Measurements from ENCODE around the gene ARHGAP25.

The ARHGAP25 gene

DNA sequence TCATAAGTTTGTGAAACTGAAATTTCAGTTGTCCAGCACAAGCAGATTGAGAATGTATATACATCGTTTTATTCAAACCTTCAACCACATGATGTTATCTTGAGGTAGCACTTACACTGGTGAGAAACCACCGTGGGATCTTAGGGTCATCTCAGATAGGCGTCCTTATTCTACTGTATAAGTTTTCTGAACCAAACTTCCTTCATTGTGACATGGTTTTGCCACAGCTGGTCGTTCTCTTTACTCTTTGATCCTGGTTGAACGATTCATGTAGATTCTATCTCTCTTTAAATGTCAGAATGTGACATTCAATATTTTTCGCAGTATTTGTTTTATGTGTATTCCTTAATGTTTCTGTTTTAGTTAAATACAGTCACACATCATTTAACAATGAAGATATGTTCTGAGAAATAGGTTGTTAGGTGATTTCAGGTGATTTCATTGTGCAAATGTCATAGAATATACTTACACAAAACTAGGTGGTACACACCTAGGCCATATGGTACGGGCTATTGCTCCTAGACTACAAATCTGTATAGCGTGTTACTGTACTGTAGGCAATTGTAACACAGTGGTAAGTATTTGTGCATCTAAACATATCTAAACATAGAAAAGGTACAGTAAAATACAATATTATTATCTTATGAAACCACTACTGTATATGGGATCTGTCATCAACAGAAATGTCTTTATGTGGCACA lies 17.9 kb upstream of the ARHGAP25 start:
- H3K9me3 ChIP-seq (ENCODE audit: control insufficient read depth, insufficient read depth, low read length): no peaks in the 10 kb centered on the region
- H3K27me3 ChIP-seq (ENCODE audit: control insufficient read depth, low read length): no peaks in the 10 kb centered on the region
- H3K36me3 ChIP-seq (ENCODE audit: control insufficient read depth, low read length): no peaks in the 10 kb centered on the region
- H3K4me3 ChIP-seq (ENCODE audit: low read length): no peak overlapping the region
- H3K27ac ChIP-seq (ENCODE audit: low read depth, low read length): no peak overlapping the region
- TF ChIP-seq, protein P1, sequence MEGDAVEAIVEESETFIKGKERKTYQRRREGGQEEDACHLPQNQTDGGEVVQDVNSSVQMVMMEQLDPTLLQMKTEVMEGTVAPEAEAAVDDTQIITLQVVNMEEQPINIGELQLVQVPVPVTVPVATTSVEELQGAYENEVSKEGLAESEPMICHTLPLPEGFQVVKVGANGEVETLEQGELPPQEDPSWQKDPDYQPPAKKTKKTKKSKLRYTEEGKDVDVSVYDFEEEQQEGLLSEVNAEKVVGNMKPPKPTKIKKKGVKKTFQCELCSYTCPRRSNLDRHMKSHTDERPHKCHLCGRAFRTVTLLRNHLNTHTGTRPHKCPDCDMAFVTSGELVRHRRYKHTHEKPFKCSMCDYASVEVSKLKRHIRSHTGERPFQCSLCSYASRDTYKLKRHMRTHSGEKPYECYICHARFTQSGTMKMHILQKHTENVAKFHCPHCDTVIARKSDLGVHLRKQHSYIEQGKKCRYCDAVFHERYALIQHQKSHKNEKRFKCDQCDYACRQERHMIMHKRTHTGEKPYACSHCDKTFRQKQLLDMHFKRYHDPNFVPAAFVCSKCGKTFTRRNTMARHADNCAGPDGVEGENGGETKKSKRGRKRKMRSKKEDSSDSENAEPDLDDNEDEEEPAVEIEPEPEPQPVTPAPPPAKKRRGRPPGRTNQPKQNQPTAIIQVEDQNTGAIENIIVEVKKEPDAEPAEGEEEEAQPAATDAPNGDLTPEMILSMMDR (IDR thresholded peaks at IDR 0.05; ENCODE audit: low read depth, low read length, poor library complexity, severe bottlenecking): no peak
- TF ChIP-seq EZH2phosphoT487 (IDR thresholded peaks at IDR 0.05; ENCODE audit: borderline replicate concordance, low read length): no peak
- no peaks in the 10 kb centered on the region for H3K9me2 ChIP-seq (replicated peaks; ENCODE audit: control insufficient read depth, low read length)
- no peaks in the 10 kb centered on the region for H4K20me1 ChIP-seq (ENCODE audit: control insufficient read depth, insufficient read depth, low read depth, low read length)
- no peaks in the 10 kb centered on the region for H3K79me2 ChIP-seq (ENCODE audit: control insufficient read depth, low read length)
- H3K4me1 ChIP-seq (ENCODE audit: control insufficient read depth, low read length): peaks cover 58% of the 10 kb centered on the region
- H3K4me2 ChIP-seq (ENCODE audit: low read length): no peak overlapping the region
- peaks cover 3% of the 10 kb centered on the region; the same call in 1 of the 2 replicates for H3F3A ChIP-seq (ENCODE audit: control insufficient read depth, insufficient read depth)

DNA sequence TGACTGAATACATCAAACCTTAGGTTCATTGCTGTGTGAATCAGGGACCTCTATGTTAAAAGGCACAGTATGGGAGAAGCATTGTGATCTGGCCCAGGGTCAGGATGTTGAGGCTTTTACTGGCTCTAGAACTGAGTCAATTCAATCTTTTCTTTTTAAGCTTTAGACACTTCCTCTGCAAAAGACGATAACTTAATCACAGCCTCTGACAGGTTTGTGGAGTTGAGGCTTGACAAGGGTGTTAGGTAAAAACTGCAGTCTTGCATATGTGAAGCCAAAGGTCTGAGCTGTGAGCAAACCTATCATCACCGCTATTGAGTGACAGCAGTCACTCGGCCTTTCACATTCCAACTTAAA lies 17.3 kb upstream of the ARHGAP25 start:
- H3K36me3 ChIP-seq (ENCODE audit: control insufficient read depth, low read length): no peaks in the 10 kb centered on the region
- no peaks in the 10 kb centered on the region for H3K79me2 ChIP-seq (ENCODE audit: control insufficient read depth, low read length)
- H3K4me1 ChIP-seq (ENCODE audit: control insufficient read depth, low read length): peaks cover 64% of the 10 kb centered on the region
- H3K4me2 ChIP-seq (ENCODE audit: low read length): no peak overlapping the region
- no peak overlapping the region for H3K4me3 ChIP-seq (ENCODE audit: low read length)
- no peaks in the 10 kb centered on the region for H3K27me3 ChIP-seq (ENCODE audit: control insufficient read depth, low read length)
- H3K27ac ChIP-seq (ENCODE audit: low read depth, low read length): no peak overlapping the region
- H3F3A ChIP-seq (ENCODE audit: control insufficient read depth, insufficient read depth): peaks cover 3% of the 10 kb centered on the region; the same call in 1 of the 2 replicates
- no peaks in the 10 kb centered on the region for H3K9me3 ChIP-seq (ENCODE audit: control insufficient read depth, insufficient read depth, low read length)
- H4K20me1 ChIP-seq (ENCODE audit: control insufficient read depth, insufficient read depth, low read depth, low read length): no peaks in the 10 kb centered on the region
- H3K9me2 ChIP-seq (replicated peaks; ENCODE audit: control insufficient read depth, low read length): no peaks in the 10 kb centered on the region
- TF ChIP-seq, protein P1 (IDR thresholded peaks at IDR 0.05; ENCODE audit: low read depth, low read length, poor library complexity, severe bottlenecking): no peak
- no peak for TF ChIP-seq EZH2phosphoT487 (IDR thresholded peaks at IDR 0.05; ENCODE audit: borderline replicate concordance, low read length)

DNA sequence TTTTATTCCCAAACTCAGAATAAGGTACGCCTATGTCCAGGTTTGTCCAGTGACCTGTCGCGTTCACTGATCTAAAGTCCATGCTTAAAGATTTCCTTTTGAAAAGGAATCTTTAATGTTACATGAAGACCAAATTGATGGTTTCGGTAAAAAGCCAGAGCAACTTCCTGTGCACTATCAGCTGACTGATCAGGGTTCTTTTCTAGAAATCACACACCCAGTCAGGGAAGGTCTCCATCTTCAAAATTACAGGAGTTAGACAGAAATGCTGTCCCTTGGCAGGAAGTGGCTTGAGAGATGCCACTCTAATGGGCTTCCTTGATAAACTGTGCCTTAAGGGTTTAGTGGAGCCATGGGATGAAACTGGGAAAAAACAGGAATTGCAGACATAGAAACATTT lies 14.7 kb upstream of the ARHGAP25 start:
- Histone ChIP-seq H3F3A (ENCODE audit: control insufficient read depth, insufficient read depth) (peaks cover 3% of the 10 kb centered on the region; the same call in 1 of the 2 replicates), H3K27ac (ENCODE audit: low read depth, low read length) (no peak overlapping the region), H3K27me3 (ENCODE audit: control insufficient read depth, low read length) (no peaks in the 10 kb centered on the region), H3K4me2 (ENCODE audit: low read length) (no peak overlapping the region), H3K9me3 (ENCODE audit: control insufficient read depth, insufficient read depth, low read length) (no peaks in the 10 kb centered on the region), H3K9me2 (replicated peaks; ENCODE audit: control insufficient read depth, low read length) (no peaks in the 10 kb centered on the region), H3K4me3 (ENCODE audit: low read length) (no peak overlapping the region), H3K4me1 (ENCODE audit: control insufficient read depth, low read length) (peaks cover 71% of the 10 kb centered on the region), H4K20me1 (ENCODE audit: control insufficient read depth, insufficient read depth, low read depth, low read length) (no peaks in the 10 kb centered on the region), H3K36me3 (ENCODE audit: control insufficient read depth, low read length) (no peaks in the 10 kb centered on the region), H3K79me2 (ENCODE audit: control insufficient read depth, low read length) (no peaks in the 10 kb centered on the region)
- TF ChIP-seq, protein P1 (IDR thresholded peaks at IDR 0.05; ENCODE audit: low read depth, low read length, poor library complexity, severe bottlenecking): no peak
- TF ChIP-seq EZH2phosphoT487 (IDR thresholded peaks at IDR 0.05; ENCODE audit: borderline replicate concordance, low read length): no peak
